Calu3 (cell line): ENCODE measurements around the gene MILR1. TPM values are rescaled to one million over a fixed set of nuclear protein-coding genes. Genes with fewer than 3 reads are reported as not detected.
A peak's percentile ranks its signal among the peaks of the same experiment; 100 is the strongest.
"Not testable (repeated sequence)": the region's sequence is repeated elsewhere in the genome, so short reads cannot be mapped to it uniquely, and the experiment has no call there.

Experiments used
- BruUV-seq: library from RNA; stranded (reverse); fragments of 400-500 nt; replicated peaks from 2 replicates; lab custom pipeline; 2021; lab: Mats Ljungman, UMichigan
- CTCF ChIA-PET: fragments of 300-600 bp; sonication (Branson Sonifier 250); formaldehyde crosslinking; loops from one replicate; lab custom pipeline; 2022; ENCODE audit warnings: antibody characterized with exemption; lab: Charles Lee
- DNase-seq: peaks from one replicate; pipeline ENCODE4 v3.0.0; 2022
- H3K27ac Mint-ChIP-seq: one replicate; pipeline ENCODE4 v1.8.0; 2022; ENCODE audit warnings: mixed read lengths; ENCODE audit not compliant: unreplicated experiment
- H3K27me3 Mint-ChIP-seq: one replicate; pipeline ENCODE4 v1.8.0; 2022; ENCODE audit warnings: mixed read lengths; ENCODE audit not compliant: unreplicated experiment
- H3K36me3 Mint-ChIP-seq: one replicate; pipeline ENCODE4 v1.8.0; 2022; ENCODE audit warnings: mild to moderate bottlenecking, moderate library complexity, mixed read lengths; ENCODE audit not compliant: insufficient read depth, unreplicated experiment
- H3K4me1 Mint-ChIP-seq: one replicate; pipeline ENCODE4 v1.8.0; 2022; ENCODE audit warnings: mild to moderate bottlenecking, low read depth, mixed read lengths; ENCODE audit not compliant: unreplicated experiment
- H3K4me3 Mint-ChIP-seq: one replicate; pipeline ENCODE4 v1.8.0; 2022; ENCODE audit warnings: mild to moderate bottlenecking, low read depth, moderate library complexity, mixed read lengths; ENCODE audit not compliant: unreplicated experiment
- H3K9me3 Mint-ChIP-seq: one replicate; pipeline ENCODE4 v1.8.0; 2022; ENCODE audit warnings: low read depth, mixed read lengths; ENCODE audit not compliant: unreplicated experiment
- CTCF ChIP-seq: fragments of 200-600 bp; IDR thresholded peaks from one replicate; pipeline ENCODE4 v1.8.0; 2022; ENCODE audit warnings: antibody characterized with exemption; ENCODE audit not compliant: unreplicated experiment
- intact Hi-C: fragments of 100-400 bp; cut with micrococcal nuclease; formaldehyde crosslinking; loops from one replicate; pipeline ENCODE4 v1.10.0; 2022; ENCODE audit not compliant: unreplicated experiment
- total RNA-seq: library from RNA; stranded (reverse); gene quantifications from 2 replicates; pipeline ENCODE4 v1.2.3, GENCODE V29; 2022

Gene MILR1
- total RNA-seq, 1 experiment from 2014 or later = 7.6 TPM

- Mint-ChIP-seq H3K36me3 (no peaks in the 10 kb centered on the region), H3K4me3 (no peak overlapping the region), H3K27ac (no peak overlapping the region), H3K4me1 (no peaks in the 10 kb centered on the region), H3K27me3 (no peaks in the 10 kb centered on the region), H3K9me3 (no peaks in the 10 kb centered on the region)
- no peak for DNase-seq
- BruUV-seq = no TSS peak
- no peak for TF ChIP-seq CTCF
- CTCF ChIA-PET = no interaction called here
- intact Hi-C loops = no loop called here
These were observed 17.4 kb upstream of the MILR1 start for GRCh38 chr17:64431534-64431933.

- H3K4me3 Mint-ChIP-seq = no peak overlapping the region
- H3K36me3 Mint-ChIP-seq = no peaks in the 10 kb centered on the region
- no peak for TF ChIP-seq CTCF
- H3K27ac Mint-ChIP-seq = no peak overlapping the region
- no TSS peak for BruUV-seq
- no peaks in the 10 kb centered on the region for H3K27me3 Mint-ChIP-seq
- no peak for DNase-seq
- peaks cover 2% of the 10 kb centered on the region for H3K9me3 Mint-ChIP-seq
- CTCF ChIA-PET = no interaction called here
- peaks cover 6% of the 10 kb centered on the region for H3K4me1 Mint-ChIP-seq
- intact Hi-C loops = no loop called here
These were observed 10.9 kb upstream of the MILR1 start for GRCh38 chr17:64437944-64438525.

- H3K27me3 Mint-ChIP-seq, H3K36me3 Mint-ChIP-seq, H3K9me3 Mint-ChIP-seq, CTCF ChIA-PET, DNase-seq, H3K4me1 Mint-ChIP-seq, intact Hi-C loops, H3K4me3 Mint-ChIP-seq, H3K27ac Mint-ChIP-seq, BruUV-seq: not testable (repeated sequence)
These were observed 9.4 kb upstream of the MILR1 start for GRCh38 chr17:64439521-64439920.

DNA sequence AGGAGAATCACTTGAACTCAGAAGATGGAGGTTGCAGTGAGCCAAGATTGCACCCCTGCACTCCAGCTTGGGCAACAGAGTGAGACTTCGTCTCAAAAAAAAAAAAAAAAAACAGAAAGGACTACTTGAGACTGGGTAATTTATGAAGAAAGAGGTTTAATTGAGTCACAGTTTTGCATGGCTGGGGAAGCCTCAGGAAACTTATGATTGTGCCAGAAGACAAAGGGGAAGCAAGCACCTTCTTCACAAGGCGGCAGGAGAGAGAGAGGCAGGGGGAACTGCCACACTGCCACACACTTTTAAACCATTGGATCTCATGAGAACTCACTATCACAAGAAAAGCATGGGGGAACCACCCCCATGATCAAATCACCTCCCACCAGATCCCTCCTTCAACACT lies 9.0 kb upstream of the MILR1 start:
- CTCF ChIA-PET = no interaction called here
- H3K36me3 Mint-ChIP-seq = no peaks in the 10 kb centered on the region
- H3K9me3 Mint-ChIP-seq = peaks cover 2% of the 10 kb centered on the region
- TF ChIP-seq CTCF = no peak
- intact Hi-C loops = no loop called here
- no TSS peak for BruUV-seq
- H3K4me3 Mint-ChIP-seq = no peak overlapping the region
- no peak for DNase-seq
- no peak overlapping the region for H3K27ac Mint-ChIP-seq
- H3K27me3 Mint-ChIP-seq = no peaks in the 10 kb centered on the region
- peaks cover 6% of the 10 kb centered on the region for H3K4me1 Mint-ChIP-seq

GRCh38 chr17:64441772-64442540 lies 7.0 kb upstream of the MILR1 start:
- no TSS peak for BruUV-seq
- Mint-ChIP-seq H3K27ac (peak overlapping the region; percentile 30), H3K4me3 (no peak overlapping the region), H3K9me3 (peaks cover 2% of the 10 kb centered on the region), H3K4me1 (peaks cover 6% of the 10 kb centered on the region), H3K36me3 (no peaks in the 10 kb centered on the region), H3K27me3 (no peaks in the 10 kb centered on the region)
- CTCF ChIA-PET = no interaction called here
- TF ChIP-seq CTCF = no peak
- intact Hi-C loops = no loop called here
- no peak for DNase-seq
